Dendritic cell treated with granulocyte-macrophage colony-stimulating factor and Interleukin-4, amounts not matched to agents 40 ng/mL and 50 ng/mL, for 4 days (primary cell): ENCODE data around the gene ABCG5.

Experiments used
- H3K27ac Mint-ChIP-seq: one replicate; pipeline ENCODE4 v1.8.0; 2022; ENCODE audit warnings: mild to moderate bottlenecking, mixed read lengths
- H3K27me3 Mint-ChIP-seq: one replicate; pipeline ENCODE4 v1.8.0; 2022; ENCODE audit warnings: mild to moderate bottlenecking, mixed read lengths
- H3K36me3 Mint-ChIP-seq: one replicate; pipeline ENCODE4 v1.8.0; 2022; ENCODE audit warnings: low read depth, mixed read lengths
- H3K4me1 Mint-ChIP-seq: one replicate; pipeline ENCODE4 v1.8.0; 2022; ENCODE audit warnings: low read depth, mixed read lengths
- H3K4me3 Mint-ChIP-seq: one replicate; pipeline ENCODE4 v1.8.0; 2022; ENCODE audit warnings: mild to moderate bottlenecking, moderate library complexity, mixed read lengths
- H3K9me3 Mint-ChIP-seq: one replicate; pipeline ENCODE4 v1.8.0; 2022; ENCODE audit warnings: mixed read lengths
- intact Hi-C: fragments of 100-400 bp; cut with micrococcal nuclease; formaldehyde crosslinking; loops from one replicate; pipeline ENCODE4 v1.15.0; 2022

Gene ABCG5

GRCh38 chr2:43853141-43854081 is 14.8 kb upstream of the ABCG5 start:
- Mint-ChIP-seq H3K27me3 (peaks cover 21% of the 10 kb centered on the region), H3K4me3 (no peak overlapping the region), H3K27ac (no peak overlapping the region), H3K4me1 (no peaks in the 10 kb centered on the region), H3K36me3 (no peaks in the 10 kb centered on the region), H3K9me3 (no peaks in the 10 kb centered on the region)
- intact Hi-C loops, result no loop called here

GRCh38 chr2:43852196-43852730 is 13.6 kb upstream of the ABCG5 start:
- Mint-ChIP-seq H3K27ac (no peak overlapping the region), H3K27me3 (peaks cover 15% of the 10 kb centered on the region), H3K36me3 (no peaks in the 10 kb centered on the region), H3K9me3 (no peaks in the 10 kb centered on the region), H3K4me3 (no peak overlapping the region), H3K4me1 (no peaks in the 10 kb centered on the region)
- intact Hi-C loops, result no loop called here

- no peaks in the 10 kb centered on the region for H3K36me3 Mint-ChIP-seq
- peaks cover 11% of the 10 kb centered on the region for H3K27me3 Mint-ChIP-seq
- no peak overlapping the region for H3K27ac Mint-ChIP-seq
- H3K4me3 Mint-ChIP-seq, result no peak overlapping the region
- H3K9me3 Mint-ChIP-seq, result no peaks in the 10 kb centered on the region
- intact Hi-C loops, result no loop called here
- no peaks in the 10 kb centered on the region for H3K4me1 Mint-ChIP-seq
These were observed 12.7 kb upstream of the ABCG5 start for GRCh38 chr2:43851011-43851980.

- Mint-ChIP-seq H3K4me3 (no peak overlapping the region), H3K36me3 (no peaks in the 10 kb centered on the region), H3K4me1 (no peaks in the 10 kb centered on the region), H3K27me3 (peaks cover 2% of the 10 kb centered on the region), H3K9me3 (no peaks in the 10 kb centered on the region), H3K27ac (no peak overlapping the region)
- intact Hi-C loops, result no loop called here
These were observed 9.6 kb upstream of the ABCG5 start for GRCh38 chr2:43848214-43848613.

- H3K27me3 Mint-ChIP-seq, result peaks cover 2% of the 10 kb centered on the region
- H3K4me1 Mint-ChIP-seq, result no peaks in the 10 kb centered on the region
- H3K36me3 Mint-ChIP-seq, result no peaks in the 10 kb centered on the region
- no peak overlapping the region for H3K27ac Mint-ChIP-seq
- intact Hi-C loops, result no loop called here
- no peak overlapping the region for H3K4me3 Mint-ChIP-seq
- H3K9me3 Mint-ChIP-seq, result no peaks in the 10 kb centered on the region
These were observed 7.6 kb upstream of the ABCG5 start for GRCh38 chr2:43846140-43846793.

- H3K4me1 Mint-ChIP-seq, result no peaks in the 10 kb centered on the region
- no peak overlapping the region for H3K4me3 Mint-ChIP-seq
- H3K9me3 Mint-ChIP-seq, result no peaks in the 10 kb centered on the region
- no peaks in the 10 kb centered on the region for H3K36me3 Mint-ChIP-seq
- intact Hi-C loops, result no loop called here
- H3K27me3 Mint-ChIP-seq, result peaks cover 2% of the 10 kb centered on the region
- H3K27ac Mint-ChIP-seq, result no peak overlapping the region
These were observed 6.5 kb upstream of the ABCG5 start for GRCh38 chr2:43845181-43845580.

GRCh38 chr2:43842866-43843226 is 4.2 kb upstream of the ABCG5 start:
- H3K27me3 Mint-ChIP-seq, result peaks cover 2% of the 10 kb centered on the region
- no peaks in the 10 kb centered on the region for H3K4me1 Mint-ChIP-seq
- no peak overlapping the region for H3K4me3 Mint-ChIP-seq
- H3K36me3 Mint-ChIP-seq, result no peaks in the 10 kb centered on the region
- no peak overlapping the region for H3K27ac Mint-ChIP-seq
- intact Hi-C loops, result no loop called here
- H3K9me3 Mint-ChIP-seq, result no peaks in the 10 kb centered on the region

GRCh38 chr2:43841949-43842865 is 3.6 kb upstream of the ABCG5 start:
- no peaks in the 10 kb centered on the region for H3K9me3 Mint-ChIP-seq
- intact Hi-C loops, result no loop called here

GRCh38 chr2:43840965-43841364 is 2.3 kb upstream of the ABCG5 start:
- H3K4me1 Mint-ChIP-seq, result no peaks in the 10 kb centered on the region
- peaks cover 4% of the 10 kb centered on the region for H3K27me3 Mint-ChIP-seq
- H3K9me3 Mint-ChIP-seq, result no peaks in the 10 kb centered on the region
- no peaks in the 10 kb centered on the region for H3K36me3 Mint-ChIP-seq
- intact Hi-C loops, result no loop called here
- H3K4me3 Mint-ChIP-seq, result no peak overlapping the region
- no peak overlapping the region for H3K27ac Mint-ChIP-seq

More at GRCh38 chr2:43841949-43842865, 3.6 kb upstream of the ABCG5 start:
- Mint-ChIP-seq H3K4me3 (no peak overlapping the region), H3K27ac (no peak overlapping the region), H3K36me3 (no peaks in the 10 kb centered on the region), H3K4me1 (no peaks in the 10 kb centered on the region), H3K27me3 (peaks cover 1% of the 10 kb centered on the region)

GRCh38 chr2:43839776-43840564 is 1.3 kb upstream of the ABCG5 start:
- no peaks in the 10 kb centered on the region for H3K4me1 Mint-ChIP-seq
- H3K27me3 Mint-ChIP-seq, result peaks cover 5% of the 10 kb centered on the region
- H3K27ac Mint-ChIP-seq, result no peak overlapping the region
- no peaks in the 10 kb centered on the region for H3K36me3 Mint-ChIP-seq
- H3K4me3 Mint-ChIP-seq, result no peak overlapping the region
- intact Hi-C loops, result no loop called here
- H3K9me3 Mint-ChIP-seq, result no peaks in the 10 kb centered on the region

GRCh38 chr2:43837831-43838559 is 644 bp downstream of the ABCG5 start:
- intact Hi-C loops, result no loop called here
- Mint-ChIP-seq H3K9me3 (no peaks in the 10 kb centered on the region), H3K4me1 (no peaks in the 10 kb centered on the region), H3K36me3 (no peaks in the 10 kb centered on the region), H3K4me3 (no peak overlapping the region), H3K27ac (no peak overlapping the region), H3K27me3 (peaks cover 9% of the 10 kb centered on the region)

GRCh38 chr2:43837033-43837432 is 1.6 kb downstream of the ABCG5 start:
- Mint-ChIP-seq H3K4me1 (no peaks in the 10 kb centered on the region), H3K27ac (no peak overlapping the region), H3K9me3 (no peaks in the 10 kb centered on the region), H3K27me3 (peaks cover 19% of the 10 kb centered on the region), H3K36me3 (no peaks in the 10 kb centered on the region), H3K4me3 (no peak overlapping the region)
- intact Hi-C loops, result no loop called here
